SHP77 treated with DMSO at 0.1 percent for 48 hours (cell line): ENCODE data around the gene RPUSD2.

Experiments
- DNase-seq: peaks from one replicate; lab custom pipeline; 2025; lab: John Stamatoyannopoulos, UW

Gene RPUSD2

DNA sequence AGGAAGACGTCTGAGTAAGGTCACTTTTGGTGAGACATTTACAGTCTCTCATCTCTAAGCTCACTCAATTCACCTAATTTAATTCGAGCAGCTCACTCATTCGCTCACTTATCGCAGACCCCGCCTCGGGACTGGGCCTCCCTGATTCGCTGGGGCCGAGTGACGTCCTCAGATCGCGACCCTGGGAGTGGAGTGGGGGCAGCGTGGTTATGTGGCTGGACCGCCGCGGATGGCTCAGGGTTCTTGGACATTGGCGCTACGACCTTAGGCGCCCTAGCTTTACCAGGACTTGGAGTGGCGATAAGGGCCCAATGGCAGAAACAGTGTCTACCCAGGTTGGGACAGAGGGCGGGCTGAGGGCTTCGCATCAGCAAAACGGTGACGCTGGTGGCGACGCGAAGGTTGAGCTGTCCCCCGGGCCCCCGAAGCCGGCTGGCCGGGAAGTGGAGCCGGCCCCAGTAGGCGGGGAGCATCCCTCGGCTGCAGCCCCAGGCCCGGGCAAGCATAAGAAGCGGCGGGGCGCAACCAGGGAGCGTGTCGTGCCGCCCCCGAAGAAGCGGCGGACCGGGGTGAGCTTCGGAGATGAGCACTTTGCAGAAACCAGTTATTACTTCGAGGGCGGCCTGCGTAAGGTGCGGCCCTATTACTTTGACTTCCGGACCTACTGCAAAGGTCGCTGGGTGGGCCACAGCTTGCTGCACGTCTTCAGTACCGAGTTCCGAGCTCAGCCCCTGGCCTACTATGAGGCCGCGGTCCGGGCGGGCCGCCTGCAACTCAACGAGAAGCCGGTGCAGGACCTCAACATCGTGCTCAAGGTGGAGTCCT lies at the start of gene RPUSD2:
Gene RPUSD2 (plus strand): TSS at position 171 of the 825 bp plus-strand sequence. CDS start 39 bp downstream, at position 210.
- DNase-seq, result peak; percentile 76

GRCh38 chr15:40523611-40524010 lies 45.5 kb upstream of the RPUSD2 start:
- DNase-seq, result no peak

DNA sequence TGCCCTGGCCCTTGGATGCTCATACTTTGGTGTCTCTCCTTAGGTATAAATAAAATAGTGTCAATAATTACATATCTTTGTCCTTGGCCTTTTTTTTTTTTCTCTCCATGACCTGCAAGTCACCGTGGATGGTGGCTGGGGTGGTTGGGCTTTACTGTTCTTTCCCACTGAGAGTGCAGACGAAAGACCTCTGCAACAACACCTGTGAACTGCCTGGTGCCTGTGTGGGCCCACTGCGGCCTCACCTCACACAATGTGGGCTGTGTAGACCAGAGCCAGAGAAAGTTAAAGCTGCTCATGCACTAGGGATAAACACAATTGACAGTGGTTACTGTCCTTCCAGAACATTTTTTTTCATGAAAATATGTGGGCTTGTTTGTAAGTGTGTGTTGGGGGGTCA lies 43.2 kb upstream of the RPUSD2 start:
- no peak for DNase-seq

DNA sequence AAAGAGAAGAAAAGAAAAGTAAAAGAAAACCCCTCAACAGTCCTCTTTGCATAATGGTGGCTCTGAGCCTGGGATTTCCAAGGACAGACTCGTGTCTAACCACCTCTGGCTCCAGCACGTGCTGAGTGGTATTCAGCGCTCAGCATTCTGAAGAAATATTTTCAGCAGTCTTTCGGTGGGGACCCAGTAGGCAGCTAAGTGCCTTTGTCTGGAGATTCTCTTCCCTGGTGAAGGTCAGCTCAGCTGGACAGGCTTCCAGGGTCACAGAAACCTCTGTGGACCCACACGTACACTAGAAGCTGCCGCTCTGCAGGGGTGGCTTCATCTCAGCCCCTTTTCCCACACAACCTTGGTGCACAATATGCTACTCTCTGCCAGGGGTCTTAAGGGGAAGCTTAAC lies 40.3 kb upstream of the RPUSD2 start:
- no peak for DNase-seq

DNA sequence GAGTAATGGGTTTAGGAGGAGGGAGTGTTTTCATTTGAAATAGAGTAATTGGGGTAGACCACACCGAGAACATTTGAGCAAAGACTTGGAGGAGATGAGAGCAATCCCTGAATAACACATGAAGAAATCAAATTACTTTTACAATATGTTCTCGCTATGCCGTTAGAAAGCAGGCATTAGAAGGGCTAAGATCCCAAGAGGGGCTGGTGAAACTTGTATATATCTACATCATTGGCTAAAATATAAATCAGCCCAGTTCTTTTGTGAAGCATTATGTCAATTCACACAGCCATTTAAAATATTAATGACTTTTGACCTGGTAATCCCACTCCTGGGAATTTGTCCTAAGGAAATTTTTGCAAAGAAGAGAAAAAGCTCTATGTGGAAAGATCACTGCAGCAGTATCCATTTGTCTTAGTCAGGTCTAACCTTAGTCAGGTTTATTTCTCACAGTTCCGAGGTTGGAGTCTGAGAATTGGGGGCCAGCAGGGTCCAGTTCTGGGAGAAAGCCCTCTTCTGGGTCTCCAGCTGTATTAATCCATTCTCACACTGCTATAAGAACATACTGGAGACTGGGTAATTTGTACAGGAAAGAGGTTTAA lies 35.2 kb upstream of the RPUSD2 start:
- no peak for DNase-seq

- DNase-seq, result no peak
These were observed 34.7 kb upstream of the RPUSD2 start for GRCh38 chr15:40534371-40534770.

DNA sequence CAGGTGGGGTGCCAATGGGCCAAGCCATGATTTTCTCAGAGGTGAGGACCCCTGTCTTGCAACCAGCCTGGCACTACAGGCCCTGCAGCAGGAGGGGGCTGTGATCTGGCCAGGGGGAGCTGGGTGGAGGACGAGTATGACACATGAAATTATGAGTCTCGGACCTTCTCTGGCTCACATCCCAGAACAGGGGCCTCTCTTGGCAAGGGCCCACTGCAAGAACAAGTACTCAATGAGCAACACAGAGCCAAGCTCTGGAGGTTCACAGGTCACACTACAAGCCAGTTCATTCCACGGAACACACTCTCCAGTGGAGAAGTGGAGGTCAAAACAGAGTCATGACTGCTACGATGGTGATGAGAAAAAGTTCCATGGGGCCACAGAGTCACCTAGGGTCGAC lies 32.6 kb upstream of the RPUSD2 start:
- DNase-seq, result no peak

DNA sequence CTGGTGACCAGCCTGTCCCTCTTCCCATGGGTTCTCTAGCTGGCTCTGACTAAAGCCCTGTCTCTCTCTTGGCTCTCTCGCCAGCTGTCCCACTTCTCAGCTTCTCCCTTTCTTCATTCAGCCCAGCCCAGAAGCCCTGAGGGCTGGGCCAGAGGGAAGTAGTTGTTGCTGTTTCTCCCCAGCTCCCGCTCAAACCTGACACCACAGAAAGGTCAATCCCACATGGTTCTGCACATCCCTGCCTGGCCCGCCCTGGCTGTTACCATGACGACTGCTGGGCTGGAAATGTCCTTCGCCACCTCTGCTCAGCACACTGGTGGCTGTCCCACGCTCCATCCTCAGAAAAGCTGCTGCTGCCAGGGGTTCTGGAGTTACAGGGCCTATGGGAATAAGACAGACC lies 30.1 kb upstream of the RPUSD2 start:
- DNase-seq, result no peak

DNA sequence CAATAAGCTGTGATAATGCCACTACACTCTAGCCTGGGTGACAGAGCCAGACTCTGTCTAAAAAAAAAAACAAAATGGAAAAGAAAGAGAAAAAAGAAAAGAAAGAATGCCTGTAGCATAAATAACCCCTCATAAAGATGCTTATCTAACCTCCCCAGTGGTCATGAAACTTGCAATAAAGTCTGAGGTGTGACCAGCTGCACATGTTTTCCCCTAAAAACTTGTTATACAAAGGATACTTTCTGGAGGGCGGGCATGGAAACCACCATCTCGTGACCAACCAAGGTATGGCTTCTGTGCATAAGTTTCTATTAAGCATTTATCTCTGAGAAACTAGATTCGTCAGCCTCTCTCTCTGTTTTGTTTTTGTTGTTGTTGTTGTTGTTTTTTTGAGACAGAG lies 26.0 kb upstream of the RPUSD2 start:
- no peak for DNase-seq

GRCh38 chr15:40543631-40544294 lies 25.3 kb upstream of the RPUSD2 start:
- DNase-seq, result no peak

DNA sequence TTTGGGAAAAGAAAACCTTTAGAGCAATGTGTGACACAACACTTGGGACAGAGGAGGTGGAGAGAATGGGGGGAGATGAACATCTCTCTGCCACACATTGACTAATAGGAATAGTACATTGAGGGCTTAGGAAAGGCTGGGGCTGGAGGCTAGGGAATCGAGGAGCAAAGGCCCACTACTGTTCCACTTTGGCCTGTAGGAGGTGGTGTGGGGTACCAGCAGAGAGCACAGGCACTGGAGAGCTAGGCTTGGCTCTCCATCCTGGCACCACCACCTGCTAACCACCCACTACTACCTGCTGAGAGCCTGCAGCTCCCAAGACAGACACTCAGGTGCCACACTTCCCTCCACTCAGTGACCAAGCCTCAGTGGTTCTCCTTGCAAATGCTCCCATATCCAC lies 23.6 kb upstream of the RPUSD2 start:
- no peak for DNase-seq

- no peak for DNase-seq
These were observed 20.5 kb upstream of the RPUSD2 start for GRCh38 chr15:40548610-40549009.

DNA sequence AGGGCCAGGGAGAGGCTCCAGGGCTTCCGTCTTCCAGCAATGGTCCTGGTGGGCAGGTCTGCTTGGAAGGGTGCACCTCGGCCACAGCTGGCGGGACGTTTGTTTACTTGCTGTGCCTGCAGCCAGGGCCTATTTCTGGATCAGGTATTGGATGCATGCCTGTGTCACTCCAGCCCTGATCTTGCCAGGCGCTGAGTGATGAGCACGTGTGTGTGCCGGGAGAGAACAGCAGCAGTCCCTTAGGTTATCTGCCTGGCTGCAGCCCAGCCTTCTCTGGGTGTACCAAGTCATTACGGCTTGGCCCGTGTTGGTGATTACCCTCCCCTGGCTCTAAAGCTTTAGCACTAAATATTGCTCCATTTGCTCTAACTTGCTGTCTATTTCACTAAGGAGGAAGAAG lies 19.2 kb upstream of the RPUSD2 start:
- no peak for DNase-seq

DNA sequence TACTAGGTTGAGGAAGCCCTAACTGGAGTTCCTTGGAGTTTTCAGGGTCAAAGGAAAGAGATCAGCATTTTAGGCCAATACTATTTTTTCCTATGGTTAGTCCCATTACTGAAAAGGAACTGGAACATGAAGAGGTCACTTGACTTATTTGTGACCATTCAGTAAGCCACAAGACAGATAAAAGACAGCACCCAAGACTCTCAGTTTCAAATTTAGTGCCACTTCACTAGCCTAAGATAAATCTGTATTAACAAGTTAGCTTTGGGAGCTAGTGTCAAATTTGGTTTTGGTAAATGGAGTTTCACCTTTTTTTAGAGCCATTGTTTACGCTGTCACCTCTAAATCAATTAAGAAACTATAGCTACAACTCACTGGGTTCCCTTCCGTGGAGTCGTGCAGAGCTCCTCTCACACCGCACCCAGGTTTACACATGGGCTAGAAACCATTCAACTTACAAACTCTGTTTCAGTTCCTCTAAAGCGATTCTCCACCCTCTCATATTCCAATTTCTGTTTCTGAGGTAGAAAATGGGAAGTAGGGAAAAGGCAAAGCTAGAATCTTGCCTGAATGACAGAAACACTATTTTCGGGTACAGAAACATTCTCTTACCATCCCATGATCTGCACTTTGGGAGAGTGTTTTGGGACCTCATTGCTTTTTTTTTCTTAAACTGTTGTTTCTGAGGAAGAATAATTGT lies 18.6 kb upstream of the RPUSD2 start:
- no peak for DNase-seq

DNA sequence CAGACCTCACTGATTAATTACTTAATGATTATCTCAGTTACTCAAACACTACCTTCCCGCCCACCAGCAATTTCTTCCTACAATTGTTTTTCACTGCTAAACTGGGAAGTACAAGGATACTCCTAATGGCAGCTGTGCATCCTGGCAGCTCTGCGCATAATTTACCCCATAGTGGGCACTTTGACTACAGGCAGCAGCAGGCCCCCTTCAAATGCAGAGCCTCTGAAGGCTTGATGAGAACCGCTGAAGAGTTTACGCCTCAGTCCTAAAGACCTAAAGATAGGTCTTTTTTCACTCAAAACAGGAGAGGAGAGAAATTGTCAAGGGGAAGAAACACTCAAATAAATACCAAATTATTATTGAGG lies 15.0 kb upstream of the RPUSD2 start:
- DNase-seq, result no peak

DNA sequence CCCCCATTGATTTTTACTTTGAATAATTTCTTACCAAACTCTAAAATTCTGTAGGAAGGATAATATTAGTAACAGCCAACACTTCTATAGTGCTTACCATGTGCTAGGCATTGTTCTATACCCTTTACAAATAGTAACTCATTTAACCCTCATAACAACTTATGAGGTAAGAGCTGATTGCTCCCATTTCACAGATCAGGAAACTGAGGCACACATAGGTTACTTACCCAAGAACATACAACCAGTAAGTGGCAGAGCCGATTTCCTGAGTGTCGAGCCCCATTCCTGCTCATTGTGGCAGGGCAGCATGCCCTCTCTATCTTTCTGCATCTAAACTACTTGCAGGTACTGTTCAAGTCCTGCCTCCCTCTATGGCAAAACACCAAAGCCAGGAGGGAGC lies 13.2 kb upstream of the RPUSD2 start:
- no peak for DNase-seq

GRCh38 chr15:40558952-40559742 lies 10.0 kb upstream of the RPUSD2 start:
- DNase-seq, result no peak

GRCh38 chr15:40562691-40563090 lies 6.4 kb upstream of the RPUSD2 start:
- DNase-seq, result no peak

DNA sequence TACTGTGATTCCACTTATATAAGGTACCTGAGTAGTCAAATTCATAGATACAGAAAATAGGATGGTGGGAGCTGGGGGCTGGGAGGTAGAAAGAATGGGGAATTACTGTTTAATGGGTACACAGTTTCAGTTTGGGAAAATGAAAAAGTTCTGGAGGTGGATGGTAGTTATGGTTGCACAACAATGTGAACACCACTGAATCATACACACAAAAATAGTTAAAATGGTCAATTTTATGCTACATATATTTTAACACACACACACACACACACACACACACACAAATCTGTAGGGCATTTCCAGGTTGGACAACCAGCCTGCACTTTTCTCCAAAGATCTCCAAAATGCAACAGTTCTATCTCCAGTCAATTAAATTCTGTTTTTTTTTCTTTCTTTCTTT lies 5.7 kb upstream of the RPUSD2 start:
- DNase-seq, result no peak

GRCh38 chr15:40564591-40565332 lies 4.3 kb upstream of the RPUSD2 start, which contains the start of gene CCDC32:
TSS of gene CCDC32 (minus strand) at chr15:40565042. CDS start at chr15:40563015, 2,027 bp downstream.
- DNase-seq, result peak; percentile 98
